Measurements from ENCODE around the gene ZNF280D.

Gene ZNF280D

GRCh38 chr15:56654216-56654615, 79.1 kb downstream of the ZNF280D start:
- TF ChIP-seq EZH2phosphoT487 (IDR thresholded peaks at IDR 0.05; ENCODE audit: low read depth) (no peak), CTCF (IDR thresholded peaks at IDR 0.05; ENCODE audit: low read depth, low read length) (no peak)
- H3K9me3 ChIP-seq (ENCODE audit: insufficient read depth, low read length), result no peaks in the 10 kb centered on the region

GRCh38 chr15:56653787-56654186, 79.5 kb downstream of the ZNF280D start:
- Histone ChIP-seq H3K4me3 (ENCODE audit: low read length) (no peak overlapping the region), H3K4me2 (ENCODE audit: low read length) (no peak overlapping the region), H2AFZ (ENCODE audit: low read depth, low read length) (no peak overlapping the region), H3K4me1 (ENCODE audit: low read length) (no peaks in the 10 kb centered on the region), H3K27ac (ENCODE audit: low read length) (no peak overlapping the region), H3K36me3 (replicated peaks; ENCODE audit: low read depth, low read length) (no peaks in the 10 kb centered on the region), H4K20me1 (ENCODE audit: insufficient read depth, low read length) (no peaks in the 10 kb centered on the region), H3K79me2 (ENCODE audit: low read length) (no peaks in the 10 kb centered on the region), H3K9ac (ENCODE audit: low read length) (no peak overlapping the region), H3K27me3 (ENCODE audit: low read depth, low read length) (no peaks in the 10 kb centered on the region), H3K9me3 (ENCODE audit: insufficient read depth, low read length) (no peaks in the 10 kb centered on the region)
- TF ChIP-seq CTCF (IDR thresholded peaks at IDR 0.05; ENCODE audit: low read depth, low read length), result no peak
- TF ChIP-seq EZH2phosphoT487 (IDR thresholded peaks at IDR 0.05; ENCODE audit: low read depth), result no peak

More at GRCh38 chr15:56654216-56654615, 79.1 kb downstream of the ZNF280D start:
- Histone ChIP-seq H3K9ac (ENCODE audit: low read length) (no peak overlapping the region), H4K20me1 (ENCODE audit: insufficient read depth, low read length) (no peaks in the 10 kb centered on the region), H3K79me2 (ENCODE audit: low read length) (no peaks in the 10 kb centered on the region), H3K27me3 (ENCODE audit: low read depth, low read length) (no peaks in the 10 kb centered on the region), H3K27ac (ENCODE audit: low read length) (no peak overlapping the region), H3K4me2 (ENCODE audit: low read length) (no peak overlapping the region), H3K36me3 (replicated peaks; ENCODE audit: low read depth, low read length) (no peaks in the 10 kb centered on the region), H3K4me1 (ENCODE audit: low read length) (no peaks in the 10 kb centered on the region), H3K4me3 (ENCODE audit: low read length) (no peak overlapping the region), H2AFZ (ENCODE audit: low read depth, low read length) (no peak overlapping the region)

GRCh38 chr15:56653107-56653506, 80.2 kb downstream of the ZNF280D start:
- H3K36me3 ChIP-seq (replicated peaks; ENCODE audit: low read depth, low read length), result no peaks in the 10 kb centered on the region
- TF ChIP-seq EZH2phosphoT487 (IDR thresholded peaks at IDR 0.05; ENCODE audit: low read depth) (no peak), CTCF (IDR thresholded peaks at IDR 0.05; ENCODE audit: low read depth, low read length) (no peak)

GRCh38 chr15:56648311-56648710, 85.0 kb downstream of the ZNF280D start:
- no peak overlapping the region for H3K4me3 ChIP-seq (ENCODE audit: low read length)
- no peaks in the 10 kb centered on the region for H3K9me3 ChIP-seq (ENCODE audit: insufficient read depth, low read length)
- no peaks in the 10 kb centered on the region for H3K27me3 ChIP-seq (ENCODE audit: low read depth, low read length)
- no peak overlapping the region for H3K27ac ChIP-seq (ENCODE audit: low read length)
- H3K4me1 ChIP-seq (ENCODE audit: low read length), result no peaks in the 10 kb centered on the region
- H3K79me2 ChIP-seq (ENCODE audit: low read length), result no peaks in the 10 kb centered on the region
- no peak overlapping the region for H2AFZ ChIP-seq (ENCODE audit: low read depth, low read length)
- no peak overlapping the region for H3K9ac ChIP-seq (ENCODE audit: low read length)
- no peaks in the 10 kb centered on the region for H3K36me3 ChIP-seq (replicated peaks; ENCODE audit: low read depth, low read length)
- TF ChIP-seq EZH2phosphoT487 (IDR thresholded peaks at IDR 0.05; ENCODE audit: low read depth) (no peak), CTCF (IDR thresholded peaks at IDR 0.05; ENCODE audit: low read depth, low read length) (no peak)
- no peak overlapping the region for H3K4me2 ChIP-seq (ENCODE audit: low read length)
- no peaks in the 10 kb centered on the region for H4K20me1 ChIP-seq (ENCODE audit: insufficient read depth, low read length)

More at GRCh38 chr15:56653107-56653506, 80.2 kb downstream of the ZNF280D start:
- H3K9me3 ChIP-seq (ENCODE audit: insufficient read depth, low read length), result no peaks in the 10 kb centered on the region
- no peaks in the 10 kb centered on the region for H3K4me1 ChIP-seq (ENCODE audit: low read length)
- H4K20me1 ChIP-seq (ENCODE audit: insufficient read depth, low read length), result no peaks in the 10 kb centered on the region
- no peak overlapping the region for H3K9ac ChIP-seq (ENCODE audit: low read length)
- H3K4me2 ChIP-seq (ENCODE audit: low read length), result no peak overlapping the region
- no peaks in the 10 kb centered on the region for H3K27me3 ChIP-seq (ENCODE audit: low read depth, low read length)
- H3K27ac ChIP-seq (ENCODE audit: low read length), result no peak overlapping the region
- no peak overlapping the region for H3K4me3 ChIP-seq (ENCODE audit: low read length)
- no peak overlapping the region for H2AFZ ChIP-seq (ENCODE audit: low read depth, low read length)
- no peaks in the 10 kb centered on the region for H3K79me2 ChIP-seq (ENCODE audit: low read length)

Data from OCI-LY3 (cell line).